AG04450 (cell line): ENCODE measurements around the gene TUBB4A. TPM values are rescaled to one million over a fixed set of nuclear protein-coding genes. Genes with fewer than 3 reads are reported as not detected.

Experiments
- CTCF ChIA-PET: fragments of 300-600, 350-600 bp; formaldehyde crosslinking; extraction: SDS; loops from one replicate; lab custom pipeline; 2022; ENCODE audit warnings: antibody characterized with exemption, inconsistent platforms; lab: Charles Lee
- POLR2A ChIA-PET: fragments of 350-600 bp; formaldehyde crosslinking; extraction: SDS; loops from one replicate; lab custom pipeline; 2021; ENCODE audit warnings: antibody characterized with exemption, inconsistent platforms; lab: Yijun Ruan, JAX
- DNase-seq: peaks from one replicate; pipeline ENCODE4 v3.0.0-alpha.2; 2011; ENCODE audit warnings: low read depth, low spot score
- H3K27ac ChIP-seq: one replicate; pipeline ENCODE4 v1.5.1; 2012; ENCODE audit warnings: low read depth, low read length, control low read depth
- H3K27me3 ChIP-seq: one replicate; pipeline ENCODE4 v1.6.0; 2012; ENCODE audit warnings: low read length; ENCODE audit not compliant: control insufficient read depth, insufficient read depth
- H3K4me3 ChIP-seq: 2 replicates; pipeline ENCODE4 v1.5.1; 2011; ENCODE audit warnings: mild to moderate bottlenecking, low read depth, low read length, control low read depth
- H3K9me3 ChIP-seq: 2 replicates; pipeline ENCODE4 v1.5.1; 2012; ENCODE audit warnings: low read length; ENCODE audit not compliant: control insufficient read depth, insufficient read depth
- CTCF ChIP-seq: IDR thresholded peaks from 2 replicates; pipeline ENCODE4 v1.5.1; 2011; ENCODE audit warnings: low read depth, low read length, control low read depth, inconsistent platforms
- polyA plus RNA-seq: library from polyadenylated mRNA; depleted of rRNA; stranded (reverse); fragments of >200 nt; gene quantifications from 2 replicates; pipeline ENCODE4 v1.2.3, GENCODE V29; 2011

TUBB4A gene
- polyA plus RNA-seq, 1 experiment: not detected

- H3K27me3 ChIP-seq: peaks cover 3% of the 10 kb centered on the region
- TF ChIP-seq CTCF: no peak
- no peak overlapping the region for H3K4me3 ChIP-seq
- DNase-seq: no peak
- H3K27ac ChIP-seq: no peak overlapping the region
- H3K9me3 ChIP-seq: no peaks in the 10 kb centered on the region
- POLR2A ChIA-PET: no interaction called here
- CTCF ChIA-PET: no interaction called here
Measured at GRCh38 chr19:6522712-6523111, 20.6 kb upstream of the TUBB4A start.

- POLR2A ChIA-PET: no interaction called here
- no peak for TF ChIP-seq CTCF
Measured at GRCh38 chr19:6521718-6522646, 19.9 kb upstream of the TUBB4A start.

GRCh38 chr19:6519289-6519688 is 17.2 kb upstream of the TUBB4A start:
- ChIA-PET POLR2A (no interaction called here), CTCF (interaction anchor here (0.9 kb wide), 1 partner anchor 218 kb away, joined by 3 read pairs; the partner anchor contains the start of gene GPR108)

More at GRCh38 chr19:6521718-6522646, 19.9 kb upstream of the TUBB4A start:
- H3K9me3 ChIP-seq: no peaks in the 10 kb centered on the region; the same call in 1 of the 2 replicates
- H3K4me3 ChIP-seq: no peak overlapping the region
- H3K27me3 ChIP-seq: peaks cover 3% of the 10 kb centered on the region
- no peak for DNase-seq
- CTCF ChIA-PET: interaction anchor here (0.7 to 1.7 kb wide), 2 partner anchors 110 to 342 kb away, joined by 3 to 6 read pairs; no protein-coding TSS in a partner anchor
- H3K27ac ChIP-seq: no peak overlapping the region

DNA sequence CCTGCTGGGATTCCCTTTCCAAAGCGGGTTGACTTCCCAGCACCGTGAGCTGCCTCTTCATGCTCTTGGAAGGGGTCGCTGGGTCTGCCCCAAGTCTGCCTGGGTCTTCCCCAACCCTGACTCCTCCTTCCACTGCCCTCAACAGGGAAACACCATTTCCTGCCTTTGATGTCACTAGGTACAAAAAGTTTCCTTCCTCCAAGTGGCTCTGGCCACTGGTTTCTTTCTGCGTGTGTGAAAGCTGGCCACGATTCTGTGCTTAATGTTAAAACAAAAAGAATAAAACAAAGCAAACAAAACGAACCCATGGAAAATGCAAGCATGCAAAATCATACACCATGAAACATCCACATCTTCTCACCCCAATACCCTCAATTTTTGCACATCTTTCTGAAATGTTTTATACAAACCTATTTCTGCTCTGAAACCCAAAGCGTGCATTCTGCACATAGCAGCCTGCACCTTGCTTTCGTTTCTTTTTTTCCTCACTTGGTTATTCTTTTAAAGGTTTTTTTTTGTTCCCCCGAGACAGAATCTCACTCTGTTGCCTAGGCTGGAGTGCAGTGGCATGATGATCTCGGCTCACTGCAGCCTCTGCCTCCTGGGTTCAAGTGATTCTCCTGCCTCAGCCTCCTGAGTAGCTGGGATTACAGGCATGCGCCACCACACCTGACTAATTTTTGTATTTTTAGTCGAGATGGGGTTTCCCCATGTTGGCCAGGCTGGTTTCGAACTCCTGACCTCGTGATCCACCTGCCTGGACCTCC is 16.2 kb upstream of the TUBB4A start:
- ChIA-PET CTCF (interaction anchor here (0.7 to 4.5 kb wide), 4 partner anchors 214 to 1226 kb away, joined by 5 to 32 read pairs (median 5); no protein-coding TSS in a partner anchor), POLR2A (no interaction called here)
- DNase-seq: no peak
- Histone ChIP-seq H3K27ac (no peak overlapping the region), H3K4me3 (no peak overlapping the region), H3K27me3 (peaks cover 3% of the 10 kb centered on the region), H3K9me3 (no peaks in the 10 kb centered on the region; the same call in 1 of the 2 replicates)
- TF ChIP-seq CTCF: no peak

More at GRCh38 chr19:6519289-6519688, 17.2 kb upstream of the TUBB4A start:
- no peak for TF ChIP-seq CTCF
- Histone ChIP-seq H3K27ac (no peak overlapping the region), H3K9me3 (no peaks in the 10 kb centered on the region; the same call in 1 of the 2 replicates), H3K4me3 (no peak overlapping the region), H3K27me3 (peaks cover 3% of the 10 kb centered on the region)
- DNase-seq: no peak
